ENCODE measurements around the gene KRT1.

The KRT1 gene

DNA sequence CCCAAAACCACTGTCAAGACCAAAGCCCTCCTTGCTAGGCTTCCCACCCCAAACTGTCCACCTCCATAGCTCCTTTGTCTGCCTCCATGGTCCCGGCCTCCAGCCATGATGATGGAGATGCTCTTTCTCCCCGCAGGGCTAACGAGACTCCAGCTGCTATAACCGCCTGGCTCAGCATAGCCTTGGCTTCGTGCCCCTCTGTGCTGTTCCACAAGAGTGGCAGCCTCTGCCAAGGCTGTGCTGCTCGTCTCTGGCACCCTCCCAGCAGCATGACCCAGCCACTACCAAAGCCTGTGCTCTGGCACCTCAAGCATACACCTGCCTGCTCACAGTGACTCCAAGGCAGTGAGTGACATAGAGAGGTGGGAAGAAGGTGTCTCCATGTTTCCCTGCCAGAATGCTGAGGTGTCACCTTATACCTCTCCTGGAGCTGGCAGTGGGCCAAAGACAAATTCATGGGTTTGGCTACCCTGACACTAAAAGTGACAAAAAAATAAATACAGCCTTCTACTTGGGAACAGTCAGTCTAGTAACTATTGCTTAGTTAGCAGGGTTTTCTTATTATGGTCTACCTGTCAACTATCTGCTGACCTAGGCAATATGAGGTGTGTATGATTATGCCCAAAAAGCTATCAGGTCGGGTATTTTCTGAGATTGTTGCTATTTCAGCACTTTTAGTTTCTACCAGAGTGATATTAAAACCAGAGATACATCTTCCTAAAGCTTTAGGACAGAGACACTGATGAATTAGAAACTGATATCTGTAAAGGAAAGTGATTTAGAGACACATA is 45.7 kb downstream of the KRT1 start:
- no peak for DNase-seq (ENCODE audit: low read depth)

DNA sequence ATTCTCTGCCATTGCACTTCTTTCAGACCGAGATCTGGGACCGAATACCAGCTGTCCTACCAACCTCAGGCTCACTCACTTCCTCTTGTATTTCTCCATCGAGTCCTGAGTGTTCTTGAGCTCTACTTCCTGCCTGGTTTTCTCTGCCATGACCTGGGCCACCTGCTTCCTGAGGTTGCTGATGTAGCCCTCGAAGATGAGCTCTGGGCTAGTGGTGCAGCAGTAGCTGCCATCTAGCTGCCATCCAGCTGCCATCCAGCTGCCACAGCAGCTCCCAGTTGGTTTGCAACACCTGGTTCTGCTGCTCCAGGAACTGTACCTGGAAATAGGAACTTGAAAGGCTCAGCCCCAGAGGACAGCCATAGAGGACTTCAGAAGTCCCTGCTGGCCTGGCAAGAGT is 46.8 kb downstream of the KRT1 start:
- no peak for DNase-seq (ENCODE audit: low read depth)

DNA sequence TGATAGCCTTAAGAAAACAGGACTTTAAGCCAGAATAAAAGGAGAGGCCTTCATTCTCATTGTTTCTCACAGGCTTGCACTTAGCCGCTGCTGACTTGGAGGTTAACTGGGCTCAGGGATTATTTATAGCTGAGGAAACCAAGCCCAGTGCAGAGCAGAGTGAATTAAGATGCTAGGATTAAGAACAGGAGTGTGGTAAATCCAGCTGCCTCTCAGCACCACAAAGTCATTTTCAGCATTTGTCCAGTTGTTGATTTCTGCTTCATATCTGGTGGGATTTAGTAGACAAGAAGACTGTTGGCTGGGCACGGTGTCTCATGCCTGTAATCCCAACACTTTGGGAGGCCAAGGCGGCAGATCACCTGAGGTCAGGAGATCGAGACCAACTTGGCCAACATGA is 47.6 kb downstream of the KRT1 start:
- no peak for DNase-seq (ENCODE audit: low read depth)

DNA sequence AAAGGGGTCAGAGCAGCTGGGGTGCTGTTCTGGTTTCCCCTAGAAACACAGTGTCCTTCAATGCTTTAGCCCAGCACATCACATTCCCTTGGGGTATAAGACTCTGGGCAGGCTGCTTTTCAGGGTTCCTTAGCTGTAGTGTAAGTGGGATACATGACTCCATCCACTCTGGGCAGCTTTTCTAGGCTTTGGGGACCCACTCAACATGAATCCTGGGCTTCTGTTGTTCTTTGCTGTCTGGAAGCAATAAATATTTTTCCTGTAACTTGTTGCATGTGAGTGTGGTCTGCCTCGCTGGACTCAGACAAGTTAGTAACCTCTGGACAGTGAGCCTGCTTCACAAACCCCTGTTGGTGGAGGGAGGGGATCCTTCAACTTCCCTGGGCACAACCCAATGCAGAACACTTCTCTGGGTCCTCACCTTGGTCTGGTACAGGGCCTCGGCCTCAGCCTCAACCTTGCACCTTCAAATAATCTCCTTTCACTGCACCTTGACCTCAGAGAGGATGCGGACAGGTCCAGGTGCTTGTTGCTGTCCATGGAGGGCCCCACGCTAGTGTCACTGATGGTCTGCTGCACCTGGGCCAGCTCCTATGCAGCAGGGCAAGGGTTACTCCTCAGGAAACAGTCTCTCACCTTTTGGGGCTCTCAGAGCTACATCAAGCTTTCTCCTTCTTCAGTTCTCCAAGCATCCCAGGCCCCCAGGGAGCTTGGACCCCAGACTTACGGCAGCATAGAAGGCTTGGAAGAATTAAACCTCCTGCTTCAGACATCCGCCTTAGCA is 48.3 kb downstream of the KRT1 start:
- no peak for DNase-seq (ENCODE audit: low read depth)

DNA sequence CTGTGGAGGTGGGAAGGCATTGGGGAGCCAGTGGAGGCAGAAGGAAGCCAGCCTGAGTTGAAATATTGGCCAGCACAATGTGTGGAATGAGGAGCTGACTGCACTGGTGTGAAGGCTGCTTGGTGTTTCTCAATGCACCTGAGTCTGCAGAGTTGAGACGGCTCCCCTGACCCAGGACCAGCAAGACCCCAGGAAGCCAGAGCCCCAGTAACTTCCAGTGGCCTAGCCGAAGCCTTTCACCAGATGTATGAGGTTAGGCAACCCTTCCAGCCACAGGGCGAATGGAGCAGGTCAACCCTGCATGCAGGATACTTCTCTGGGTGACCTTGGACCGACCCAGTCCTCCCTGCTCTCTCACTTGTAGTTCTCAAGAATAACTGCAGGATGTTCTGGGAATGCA is 48.9 kb downstream of the KRT1 start:
- no peak for DNase-seq (ENCODE audit: low read depth)

DNA sequence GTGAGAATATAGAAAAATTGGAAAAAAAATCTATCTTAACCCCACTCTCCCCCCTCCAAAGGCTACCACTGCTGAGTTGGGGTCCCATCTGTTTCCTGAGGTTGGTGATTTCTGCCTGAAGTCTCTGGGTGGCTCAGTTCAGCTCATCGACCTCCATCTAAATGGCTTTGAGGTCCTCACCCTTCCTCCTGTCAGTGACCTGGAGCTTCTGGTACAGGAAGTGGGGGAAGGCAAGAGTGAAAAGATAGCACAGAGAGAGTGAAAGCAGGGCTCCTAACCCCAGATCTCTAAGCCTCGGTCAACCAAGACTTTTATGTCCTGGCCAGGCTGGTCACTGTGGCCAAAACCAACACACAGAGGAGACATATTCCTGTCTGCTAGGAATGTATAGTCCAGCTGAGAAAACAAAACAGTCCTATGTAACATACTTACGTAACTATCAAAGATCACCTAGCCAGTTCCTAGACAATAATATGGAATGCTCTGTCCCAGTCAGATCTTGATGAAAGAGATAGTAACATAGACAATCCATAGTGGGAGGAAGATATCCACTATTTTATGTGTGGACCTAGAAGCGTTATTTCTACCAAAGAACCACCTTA is 49.5 kb downstream of the KRT1 start:
- no peak for DNase-seq (ENCODE audit: low read depth)

DNA sequence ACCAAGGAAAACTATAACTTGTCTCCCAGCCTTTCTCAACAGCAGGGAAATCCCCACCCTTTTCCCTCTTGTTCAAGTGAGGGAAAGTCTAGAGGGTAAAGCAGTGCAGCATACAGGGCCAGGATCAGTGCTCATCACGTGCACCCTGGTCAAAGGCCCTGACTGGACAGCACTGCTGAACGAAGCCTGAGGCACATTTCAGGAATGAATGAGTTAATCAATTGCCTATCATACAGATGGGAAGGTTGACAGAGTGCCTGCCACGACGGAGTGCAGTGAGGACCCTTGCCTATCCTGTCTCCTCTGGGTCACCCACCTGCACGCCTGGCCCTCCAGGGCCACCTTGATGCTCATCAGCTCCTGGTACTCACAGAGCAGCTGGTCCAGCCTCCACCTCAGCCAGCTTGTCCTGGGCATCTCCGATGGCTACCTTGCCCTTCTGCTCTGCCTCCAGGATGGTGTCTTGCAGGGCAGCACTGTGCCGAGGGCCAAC is 50.2 kb downstream of the KRT1 start:
- no peak for DNase-seq (ENCODE audit: low read depth)

DNA sequence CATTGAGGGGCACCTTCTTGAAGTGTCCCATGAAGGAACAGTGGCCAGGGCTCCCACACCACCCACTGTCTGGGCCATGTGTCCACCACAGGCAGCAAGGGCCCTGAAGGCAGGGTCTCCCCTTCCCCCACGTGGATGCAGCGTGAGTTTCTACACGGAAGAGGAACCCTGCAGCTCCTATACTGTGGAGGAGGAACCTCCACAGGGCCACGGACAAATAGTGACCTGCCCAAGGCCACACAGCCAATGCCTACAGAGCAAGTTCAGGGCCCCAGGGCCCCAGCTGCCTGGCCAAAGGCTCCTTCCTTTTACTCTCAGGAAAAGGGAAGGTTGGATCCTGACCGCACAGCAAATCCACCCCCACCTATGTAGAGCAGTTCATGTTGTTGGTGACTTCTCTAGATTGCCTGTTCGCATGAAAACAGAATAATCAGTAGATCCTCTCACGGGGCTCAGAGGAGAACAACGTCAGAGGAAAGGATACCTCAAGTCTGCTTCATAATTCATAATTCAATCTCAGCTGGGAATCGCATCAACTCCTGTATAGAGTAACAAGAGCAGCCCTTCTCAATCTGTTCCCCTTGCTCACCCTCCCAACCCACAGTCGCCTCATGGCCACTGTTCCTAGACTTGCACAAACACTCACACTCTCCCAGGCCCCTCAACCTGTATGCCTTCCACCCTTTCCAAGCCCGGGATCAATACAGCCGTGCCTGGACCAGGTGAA is 50.8 kb downstream of the KRT1 start:
- no peak for DNase-seq (ENCODE audit: low read depth)

DNA sequence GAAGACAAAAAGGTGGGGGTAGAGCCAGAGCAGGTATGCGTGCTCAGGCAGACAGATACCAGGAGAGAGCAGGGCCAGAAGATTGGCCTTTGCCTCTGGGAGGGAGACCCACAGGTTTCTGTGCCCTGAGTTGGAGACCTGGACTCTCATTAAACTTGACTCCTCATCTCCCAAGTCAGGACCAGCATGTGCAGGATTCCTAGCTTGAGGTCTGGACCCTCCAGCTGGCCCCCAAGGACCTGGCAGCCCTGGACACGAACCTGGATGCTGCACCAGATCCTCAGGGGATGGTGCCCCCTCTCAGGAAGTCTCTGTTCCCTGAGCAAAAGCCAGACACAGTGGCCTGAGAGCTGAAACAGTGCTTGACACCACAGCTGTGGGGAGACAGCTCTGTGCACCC is 51.4 kb downstream of the KRT1 start:
- DNase-seq (ENCODE audit: low read depth): no peak

DNA sequence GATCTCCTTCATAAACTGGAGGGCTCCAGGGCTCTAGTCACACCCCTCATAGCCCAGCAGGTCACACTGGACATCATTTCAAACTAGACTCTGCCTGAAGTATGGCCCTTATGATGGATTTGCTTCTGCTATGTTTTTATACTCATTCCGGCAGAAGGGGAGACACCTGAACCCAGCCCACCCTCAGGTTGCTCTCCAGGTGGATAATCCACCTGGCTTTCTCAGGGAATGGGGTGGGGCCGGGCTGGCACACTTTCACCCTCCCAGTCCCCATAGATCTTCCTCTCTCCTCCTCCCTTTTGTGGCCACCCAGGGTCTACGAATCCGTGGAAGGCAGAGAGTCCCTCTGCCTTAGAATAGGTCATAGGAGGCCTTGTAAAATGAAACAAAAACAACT is 52.1 kb downstream of the KRT1 start:
- no peak for DNase-seq (ENCODE audit: low read depth)

DNA sequence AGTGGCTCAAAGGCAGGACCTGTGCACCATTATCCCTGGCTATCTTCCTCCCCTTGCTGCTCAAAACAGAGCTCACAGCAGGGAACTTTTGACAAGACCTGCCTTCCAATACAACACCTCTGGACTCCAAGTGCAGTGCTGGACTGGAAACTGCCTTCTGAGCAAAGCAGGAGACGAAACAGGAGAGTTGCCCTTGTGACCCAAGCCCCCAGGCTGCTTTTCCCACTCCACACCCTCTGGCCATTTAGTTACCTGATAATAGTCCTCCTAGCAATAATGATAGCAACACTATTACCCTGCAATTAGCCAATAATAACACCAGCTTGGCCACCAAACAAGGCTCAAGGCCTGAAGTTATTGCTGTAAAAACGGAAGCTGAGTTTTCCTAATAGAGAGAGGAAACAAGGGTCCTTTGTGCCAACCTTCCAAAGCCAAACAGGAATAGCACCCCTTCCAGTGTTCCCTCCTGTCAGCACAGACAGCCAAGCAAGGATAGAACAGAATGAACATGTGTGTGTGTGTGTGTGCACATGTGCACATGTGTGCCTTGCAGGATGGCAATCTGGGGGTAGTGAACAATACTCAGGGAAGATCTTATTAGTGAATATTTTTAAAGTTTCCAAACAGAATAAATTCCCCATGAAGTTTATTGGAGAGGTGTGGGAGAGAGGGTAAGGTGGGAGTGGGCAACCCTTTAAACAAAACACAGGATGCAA is 52.7 kb downstream of the KRT1 start:
- DNase-seq (ENCODE audit: low read depth): no peak

All from stimulated activated CD4-positive, alpha-beta T cell treated with anti-CD3 and anti-CD28 coated beads, Interleukin-2, amount 100 ng/mL, for 4 hours (primary cell).